HEK293 (cell line): Measurements from ENCODE around the gene CNNM1.

Experiments used
- CTCF ChIA-PET: fragments of 350-600 bp; formaldehyde crosslinking; extraction: SDS; loops from one replicate; lab custom pipeline; 2021; ENCODE audit warnings: antibody characterized with exemption; lab: Yijun Ruan, JAX
- POLR2A ChIA-PET: fragments of 300-600 bp; formaldehyde crosslinking; extraction: SDS; loops from one replicate; lab custom pipeline; 2020; ENCODE audit warnings: antibody characterized with exemption, inconsistent platforms; lab: Yijun Ruan, JAX
- H3K27ac ChIP-seq: fragments of 200-500 bp; sonication (Bioruptor generic); 2 replicates; pipeline ENCODE4 v1.5.1; 2014; ENCODE audit warnings: low read depth, low read length, control low read depth, inconsistent platforms; ENCODE audit errors: extremely low read depth
- H3K36me3 ChIP-seq, 2 experiments: fragments of 200-500 bp in 1 of 2; sonication (Bioruptor generic) in 1 of 2; 1 replicate in 1 of 2; 2 replicates in 1 of 2; pipeline ENCODE4 v1.5.1; 2014 to 2017; ENCODE audit warnings: inconsistent platforms in 2 of 2, low read length in 2 of 2; ENCODE audit not compliant: control insufficient read depth in 2 of 2, insufficient read depth in 1 of 2
- H3K4me1 ChIP-seq: fragments of 200-500 bp; sonication (Bioruptor generic); 2 replicates; pipeline ENCODE4 v1.5.1; 2014; ENCODE audit warnings: mild to moderate bottlenecking, low read length, inconsistent platforms; ENCODE audit not compliant: control insufficient read depth, insufficient read depth
- H3K4me3 ChIP-seq: 2 replicates; pipeline ENCODE4 v1.5.1; 2011; ENCODE audit warnings: low read depth, mild to moderate bottlenecking, control low read depth, low read length, moderate library complexity
- H3K9me3 ChIP-seq: fragments of 200-500 bp; sonication (Bioruptor generic); 2 replicates; pipeline ENCODE4 v1.5.1; 2014; ENCODE audit warnings: low read depth, low read length, inconsistent platforms; ENCODE audit not compliant: control insufficient read depth, insufficient read depth
- GLI2 ChIP-seq: fragments of 450-650 bp; formaldehyde crosslinking; IDR thresholded peaks from 2 replicates; pipeline ENCODE4; 2017; ENCODE audit warnings: missing biosample characterization, missing genetic modification characterization, low read depth, borderline replicate concordance
- KLF10 ChIP-seq: fragments of 450-650 bp; IDR thresholded peaks from 2 replicates; pipeline ENCODE4 v1.5.1; 2018; ENCODE audit warnings: missing biosample characterization, mild to moderate bottlenecking, missing genetic modification characterization
- TRIM28 ChIP-seq: IDR thresholded peaks from 2 replicates; pipeline ENCODE4 v1.6.1; 2011; ENCODE audit warnings: low read length, control low read depth, borderline replicate concordance
- ZBTB48 ChIP-seq: fragments of 450-650 bp; formaldehyde crosslinking; IDR thresholded peaks from 2 replicates; pipeline ENCODE4 v1.5.1; 2016; ENCODE audit warnings: missing biosample characterization, missing genetic modification characterization
- ZIC2 ChIP-seq: fragments of 450-650 bp; formaldehyde crosslinking; IDR thresholded peaks from 2 replicates; pipeline ENCODE4 v1.5.1; 2016; ENCODE audit warnings: missing biosample characterization, missing genetic modification characterization
- ZNF10 ChIP-seq: fragments of 450-650 bp; formaldehyde crosslinking; IDR thresholded peaks from 2 replicates; pipeline ENCODE4 v1.5.1; 2017; ENCODE audit warnings: missing biosample characterization, missing genetic modification characterization
- ZNF112 ChIP-seq: fragments of 450-650 bp; formaldehyde crosslinking; IDR thresholded peaks from 2 replicates; pipeline ENCODE4 v1.5.0; 2017; ENCODE audit warnings: missing biosample characterization, missing genetic modification characterization
- ZNF114 ChIP-seq: fragments of 450-650 bp; formaldehyde crosslinking; IDR thresholded peaks from 2 replicates; pipeline ENCODE4 v1.5.0; 2017; ENCODE audit warnings: missing biosample characterization, missing genetic modification characterization
- ZNF239 ChIP-seq: fragments of 450-650 bp; formaldehyde crosslinking; IDR thresholded peaks from 2 replicates; pipeline ENCODE4 v1.5.1; 2016; ENCODE audit warnings: missing biosample characterization, missing genetic modification characterization
- ZNF280D ChIP-seq: fragments of 450-650 bp; formaldehyde crosslinking; IDR thresholded peaks from 2 replicates; pipeline ENCODE4 v1.5.1; 2016; ENCODE audit warnings: missing biosample characterization, missing genetic modification characterization
- ZNF473 ChIP-seq: fragments of 450-650 bp; formaldehyde crosslinking; IDR thresholded peaks from 2 replicates; pipeline ENCODE4 v1.5.1; 2017; ENCODE audit warnings: missing biosample characterization, missing genetic modification characterization
- ZNF530 ChIP-seq: fragments of 450-650 bp; formaldehyde crosslinking; IDR thresholded peaks from 2 replicates; pipeline ENCODE4 v1.5.1; 2016; ENCODE audit warnings: low read depth, missing biosample characterization, missing genetic modification characterization
- ZNF555 ChIP-seq: fragments of 450-650 bp; formaldehyde crosslinking; conservative IDR thresholded peaks from 2 replicates; pipeline ENCODE4 v1.5.1; 2017; ENCODE audit warnings: missing biosample characterization, mild to moderate bottlenecking, missing genetic modification characterization, inconsistent platforms
- ZNF600 ChIP-seq: fragments of 450-650 bp; formaldehyde crosslinking; IDR thresholded peaks from 2 replicates; pipeline ENCODE4 v1.5.1; 2016; ENCODE audit warnings: missing biosample characterization, missing genetic modification characterization
- ZNF629 ChIP-seq: fragments of 450-650 bp; formaldehyde crosslinking; IDR thresholded peaks from 2 replicates; pipeline ENCODE4 v1.5.1; 2017; ENCODE audit warnings: missing biosample characterization, missing genetic modification characterization
- ZNF660 ChIP-seq: fragments of 450-650 bp; IDR thresholded peaks from 2 replicates; pipeline ENCODE4 v1.5.1; 2018; ENCODE audit warnings: missing biosample characterization, mild to moderate bottlenecking, missing genetic modification characterization
- ZNF677 ChIP-seq: fragments of 450-650 bp; IDR thresholded peaks from 2 replicates; pipeline ENCODE4 v1.5.0; 2018; ENCODE audit warnings: missing biosample characterization, mild to moderate bottlenecking, missing genetic modification characterization, moderate library complexity
- ZSCAN23 ChIP-seq: fragments of 450-650 bp; formaldehyde crosslinking; IDR thresholded peaks from 2 replicates; pipeline ENCODE4 v1.5.1; 2016; ENCODE audit warnings: missing biosample characterization, missing genetic modification characterization
- TF ChIP-seq, protein P1 (sequence below): fragments of 450-650 bp; formaldehyde crosslinking; IDR thresholded peaks from 2 replicates; pipeline ENCODE4 v1.5.1; 2016; ENCODE audit warnings: missing biosample characterization, missing genetic modification characterization, low read depth
- TF ChIP-seq, protein P2 (sequence below): fragments of 450-650 bp; formaldehyde crosslinking; IDR thresholded peaks from 2 replicates; pipeline ENCODE4 v1.5.1; 2016; ENCODE audit warnings: missing biosample characterization, missing genetic modification characterization
- TF ChIP-seq, protein P3 (sequence below): fragments of 450-650 bp; IDR thresholded peaks from 2 replicates; pipeline ENCODE4 v1.5.1; 2018; ENCODE audit warnings: missing biosample characterization, mild to moderate bottlenecking, missing genetic modification characterization
- TF ChIP-seq, protein P4 (sequence below): fragments of 450-650 bp; formaldehyde crosslinking; IDR thresholded peaks from 2 replicates; pipeline ENCODE4 v1.5.1; 2016; ENCODE audit warnings: missing biosample characterization, missing genetic modification characterization

Gene CNNM1

GRCh38 chr10:99303899-99304861 lies 25.0 kb upstream of the CNNM1 start:
- H3K4me3 ChIP-seq, result no peak overlapping the region
- ChIA-PET POLR2A (no interaction called here), CTCF (interaction anchor here (0.6 to 1.4 kb wide), 2 partner anchors 9 to 18 kb away, joined by 3 to 4 read pairs; no protein-coding TSS in a partner anchor)
- 0 out of 2 replicates have a peak, but pooled peaks have one; percentile 28 for TF ChIP-seq ZNF660
- TF ChIP-seq TRIM28, result no peak
- H3K4me1 ChIP-seq, result peaks cover 7% of the 10 kb centered on the region
- H3K27ac ChIP-seq, result no peak overlapping the region
- H3K9me3 ChIP-seq, result no peaks in the 10 kb centered on the region
- H3K36me3 ChIP-seq, result no peaks in the 10 kb centered on the region

GRCh38 chr10:99304862-99305229 lies 24.3 kb upstream of the CNNM1 start:
- TF ChIP-seq ZNF677 (tag by site-specific recombination) (no peak), ZNF280D (tag by site-specific recombination) (no peak), GLI2 (tag by site-specific recombination) (no peak), ZNF112 (tag by site-specific recombination) (no peak), ZNF555 (no peak), ZNF114 (no peak), KLF10 (tag by site-specific recombination) (no peak), ZSCAN23 (tag by site-specific recombination) (no peak), ZNF530 (no peak), ZNF629 (tag by site-specific recombination) (no peak), ZNF239 (tag by site-specific recombination) (no peak), ZNF10 (tag by site-specific recombination) (no peak), ZBTB48 (tag by site-specific recombination) (no peak), ZNF600 (tag by site-specific recombination) (no peak), ZNF473 (tag by site-specific recombination) (no peak), ZIC2 (no peak)
- TF ChIP-seq, protein P1, sequence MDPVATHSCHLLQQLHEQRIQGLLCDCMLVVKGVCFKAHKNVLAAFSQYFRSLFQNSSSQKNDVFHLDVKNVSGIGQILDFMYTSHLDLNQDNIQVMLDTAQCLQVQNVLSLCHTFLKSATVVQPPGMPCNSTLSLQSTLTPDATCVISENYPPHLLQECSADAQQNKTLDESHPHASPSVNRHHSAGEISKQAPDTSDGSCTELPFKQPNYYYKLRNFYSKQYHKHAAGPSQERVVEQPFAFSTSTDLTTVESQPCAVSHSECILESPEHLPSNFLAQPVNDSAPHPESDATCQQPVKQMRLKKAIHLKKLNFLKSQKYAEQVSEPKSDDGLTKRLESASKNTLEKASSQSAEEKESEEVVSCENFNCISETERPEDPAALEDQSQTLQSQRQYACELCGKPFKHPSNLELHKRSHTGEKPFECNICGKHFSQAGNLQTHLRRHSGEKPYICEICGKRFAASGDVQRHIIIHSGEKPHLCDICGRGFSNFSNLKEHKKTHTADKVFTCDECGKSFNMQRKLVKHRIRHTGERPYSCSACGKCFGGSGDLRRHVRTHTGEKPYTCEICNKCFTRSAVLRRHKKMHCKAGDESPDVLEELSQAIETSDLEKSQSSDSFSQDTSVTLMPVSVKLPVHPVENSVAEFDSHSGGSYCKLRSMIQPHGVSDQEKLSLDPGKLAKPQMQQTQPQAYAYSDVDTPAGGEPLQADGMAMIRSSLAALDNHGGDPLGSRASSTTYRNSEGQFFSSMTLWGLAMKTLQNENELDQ (tag by site-specific recombination), result no peak
- TF ChIP-seq, protein P2, sequence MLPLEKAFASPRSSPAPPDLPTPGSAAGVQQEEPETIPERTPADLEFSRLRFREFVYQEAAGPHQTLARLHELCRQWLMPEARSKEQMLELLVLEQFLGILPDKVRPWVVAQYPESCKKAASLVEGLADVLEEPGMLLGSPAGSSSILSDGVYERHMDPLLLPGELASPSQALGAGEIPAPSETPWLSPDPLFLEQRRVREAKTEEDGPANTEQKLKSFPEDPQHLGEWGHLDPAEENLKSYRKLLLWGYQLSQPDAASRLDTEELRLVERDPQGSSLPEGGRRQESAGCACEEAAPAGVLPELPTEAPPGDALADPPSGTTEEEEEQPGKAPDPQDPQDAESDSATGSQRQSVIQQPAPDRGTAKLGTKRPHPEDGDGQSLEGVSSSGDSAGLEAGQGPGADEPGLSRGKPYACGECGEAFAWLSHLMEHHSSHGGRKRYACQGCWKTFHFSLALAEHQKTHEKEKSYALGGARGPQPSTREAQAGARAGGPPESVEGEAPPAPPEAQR (tag by site-specific recombination), result no peak
- TF ChIP-seq, protein P3, sequence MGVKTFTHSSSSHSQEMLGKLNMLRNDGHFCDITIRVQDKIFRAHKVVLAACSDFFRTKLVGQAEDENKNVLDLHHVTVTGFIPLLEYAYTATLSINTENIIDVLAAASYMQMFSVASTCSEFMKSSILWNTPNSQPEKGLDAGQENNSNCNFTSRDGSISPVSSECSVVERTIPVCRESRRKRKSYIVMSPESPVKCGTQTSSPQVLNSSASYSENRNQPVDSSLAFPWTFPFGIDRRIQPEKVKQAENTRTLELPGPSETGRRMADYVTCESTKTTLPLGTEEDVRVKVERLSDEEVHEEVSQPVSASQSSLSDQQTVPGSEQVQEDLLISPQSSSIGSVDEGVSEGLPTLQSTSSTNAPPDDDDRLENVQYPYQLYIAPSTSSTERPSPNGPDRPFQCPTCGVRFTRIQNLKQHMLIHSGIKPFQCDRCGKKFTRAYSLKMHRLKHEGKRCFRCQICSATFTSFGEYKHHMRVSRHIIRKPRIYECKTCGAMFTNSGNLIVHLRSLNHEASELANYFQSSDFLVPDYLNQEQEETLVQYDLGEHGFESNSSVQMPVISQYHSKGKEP, result no peak
- TF ChIP-seq, protein P4, sequence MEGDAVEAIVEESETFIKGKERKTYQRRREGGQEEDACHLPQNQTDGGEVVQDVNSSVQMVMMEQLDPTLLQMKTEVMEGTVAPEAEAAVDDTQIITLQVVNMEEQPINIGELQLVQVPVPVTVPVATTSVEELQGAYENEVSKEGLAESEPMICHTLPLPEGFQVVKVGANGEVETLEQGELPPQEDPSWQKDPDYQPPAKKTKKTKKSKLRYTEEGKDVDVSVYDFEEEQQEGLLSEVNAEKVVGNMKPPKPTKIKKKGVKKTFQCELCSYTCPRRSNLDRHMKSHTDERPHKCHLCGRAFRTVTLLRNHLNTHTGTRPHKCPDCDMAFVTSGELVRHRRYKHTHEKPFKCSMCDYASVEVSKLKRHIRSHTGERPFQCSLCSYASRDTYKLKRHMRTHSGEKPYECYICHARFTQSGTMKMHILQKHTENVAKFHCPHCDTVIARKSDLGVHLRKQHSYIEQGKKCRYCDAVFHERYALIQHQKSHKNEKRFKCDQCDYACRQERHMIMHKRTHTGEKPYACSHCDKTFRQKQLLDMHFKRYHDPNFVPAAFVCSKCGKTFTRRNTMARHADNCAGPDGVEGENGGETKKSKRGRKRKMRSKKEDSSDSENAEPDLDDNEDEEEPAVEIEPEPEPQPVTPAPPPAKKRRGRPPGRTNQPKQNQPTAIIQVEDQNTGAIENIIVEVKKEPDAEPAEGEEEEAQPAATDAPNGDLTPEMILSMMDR (tag by site-specific recombination), result no peak
- H3K4me1 ChIP-seq, result peaks cover 7% of the 10 kb centered on the region
- no peaks in the 10 kb centered on the region for H3K9me3 ChIP-seq
- ChIA-PET CTCF (interaction anchor here (0.6 to 1.4 kb wide), 2 partner anchors 8 to 19 kb away, joined by 3 to 4 read pairs; no protein-coding TSS in a partner anchor), POLR2A (no interaction called here)
- no peaks in the 10 kb centered on the region for H3K36me3 ChIP-seq
- H3K4me3 ChIP-seq, result no peak overlapping the region
- no peak overlapping the region for H3K27ac ChIP-seq
